ENCODE measurements around the gene SENP7.

SENP7 gene

DNA sequence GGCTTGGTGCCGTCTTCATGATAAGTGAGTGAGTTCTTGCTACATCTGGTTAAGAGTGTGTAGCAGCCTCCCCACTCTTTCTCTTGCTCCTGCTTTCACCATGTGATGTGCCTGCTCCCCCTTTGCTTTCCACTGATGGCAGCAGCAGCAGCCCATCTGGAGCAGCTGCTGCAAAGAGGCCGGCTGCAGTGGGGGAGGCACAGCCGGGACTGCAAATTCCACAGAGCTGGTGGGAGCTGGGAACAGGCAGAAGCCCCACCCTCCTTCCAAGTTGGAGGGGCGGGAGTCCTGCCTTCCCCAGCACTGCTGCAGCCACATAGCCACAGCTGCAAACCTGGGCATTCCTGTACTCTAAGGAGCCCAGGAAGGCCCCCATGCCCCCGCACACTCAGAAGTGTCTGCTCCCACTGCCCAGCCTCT is 129.8 kb downstream of the SENP7 start:
- no peak for DNase-seq (ENCODE audit: low read depth, low spot score)
- no peak overlapping the region for H3K4me3 ChIP-seq (ENCODE audit: low read depth, low read length)
- CTCF ChIA-PET: interaction anchor here (1.2 to 2.5 kb wide), 2 partner anchors 187 to 490 kb away, joined by 3 to 10 read pairs; no protein-coding TSS in a partner anchor
- TF ChIP-seq, protein P1, sequence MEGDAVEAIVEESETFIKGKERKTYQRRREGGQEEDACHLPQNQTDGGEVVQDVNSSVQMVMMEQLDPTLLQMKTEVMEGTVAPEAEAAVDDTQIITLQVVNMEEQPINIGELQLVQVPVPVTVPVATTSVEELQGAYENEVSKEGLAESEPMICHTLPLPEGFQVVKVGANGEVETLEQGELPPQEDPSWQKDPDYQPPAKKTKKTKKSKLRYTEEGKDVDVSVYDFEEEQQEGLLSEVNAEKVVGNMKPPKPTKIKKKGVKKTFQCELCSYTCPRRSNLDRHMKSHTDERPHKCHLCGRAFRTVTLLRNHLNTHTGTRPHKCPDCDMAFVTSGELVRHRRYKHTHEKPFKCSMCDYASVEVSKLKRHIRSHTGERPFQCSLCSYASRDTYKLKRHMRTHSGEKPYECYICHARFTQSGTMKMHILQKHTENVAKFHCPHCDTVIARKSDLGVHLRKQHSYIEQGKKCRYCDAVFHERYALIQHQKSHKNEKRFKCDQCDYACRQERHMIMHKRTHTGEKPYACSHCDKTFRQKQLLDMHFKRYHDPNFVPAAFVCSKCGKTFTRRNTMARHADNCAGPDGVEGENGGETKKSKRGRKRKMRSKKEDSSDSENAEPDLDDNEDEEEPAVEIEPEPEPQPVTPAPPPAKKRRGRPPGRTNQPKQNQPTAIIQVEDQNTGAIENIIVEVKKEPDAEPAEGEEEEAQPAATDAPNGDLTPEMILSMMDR (IDR thresholded peaks at IDR 0.05; ENCODE audit: insufficient read depth, low read length, missing control alignments): no peak
- POLR2A ChIA-PET: no interaction called here

DNA sequence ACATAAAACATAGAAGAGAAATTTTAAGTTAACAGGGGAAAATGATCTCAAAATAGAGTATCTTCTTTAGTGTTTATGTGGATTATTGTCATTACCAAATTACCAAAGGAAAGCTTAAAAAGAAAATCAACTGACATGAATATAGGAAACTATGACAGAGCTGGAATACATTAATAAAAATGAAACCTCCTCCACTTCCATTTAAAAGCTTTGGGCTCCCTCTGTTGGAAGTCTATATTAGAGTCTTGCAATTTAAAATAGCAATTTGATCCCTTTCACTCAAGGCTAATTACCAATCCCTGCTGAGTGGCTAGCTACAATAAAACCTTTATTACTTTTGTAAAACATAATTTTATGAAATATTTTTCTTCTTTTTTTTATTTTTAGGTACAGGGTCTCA is 131.2 kb downstream of the SENP7 start:
- DNase-seq (ENCODE audit: low read depth, low spot score): no peak
- POLR2A ChIA-PET: no interaction called here
- CTCF ChIA-PET: interaction anchor here (0.8 to 2.5 kb wide), 12 partner anchors 15 to 919 kb away, joined by 3 to 11 read pairs (median 3); no protein-coding TSS in a partner anchor
- TF ChIP-seq, protein P1 (IDR thresholded peaks at IDR 0.05; ENCODE audit: insufficient read depth, low read length, missing control alignments): no peak
- no peak overlapping the region for H3K4me3 ChIP-seq (ENCODE audit: low read depth, low read length)

DNA sequence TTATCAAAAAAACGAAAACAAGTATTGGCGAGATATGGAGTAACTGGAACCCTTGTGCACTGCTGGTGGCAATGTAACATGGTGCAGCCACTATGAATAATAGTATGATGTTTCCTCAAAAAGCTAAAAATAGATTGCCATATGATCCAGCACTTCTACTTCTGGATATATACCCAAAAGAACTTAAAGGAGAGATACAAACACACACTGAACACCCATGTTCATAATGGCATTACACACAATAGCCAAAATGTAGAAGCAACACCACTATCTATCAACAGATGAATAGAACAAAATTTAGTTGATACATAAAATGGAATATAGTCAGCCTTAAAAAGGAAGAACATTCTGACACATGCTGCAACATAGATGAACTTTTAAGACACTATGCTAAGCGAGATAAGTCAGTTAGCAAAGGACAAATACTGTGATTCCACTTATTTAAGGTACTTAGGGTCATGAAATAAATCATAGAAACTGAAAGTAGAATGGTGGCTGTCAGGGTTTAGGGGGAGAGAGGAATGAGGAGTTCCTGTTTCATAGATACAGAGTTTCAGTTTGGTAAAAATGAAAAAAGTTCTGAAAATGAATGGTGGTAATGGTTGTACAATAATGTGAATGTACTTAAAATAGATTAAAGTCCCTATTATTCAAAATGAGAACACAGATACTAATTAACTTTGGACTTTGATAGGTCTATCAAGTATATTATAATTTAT is 133.2 kb downstream of the SENP7 start:
- no peak overlapping the region for H3K4me3 ChIP-seq (ENCODE audit: low read depth, low read length)
- TF ChIP-seq, protein P1 (IDR thresholded peaks at IDR 0.05; ENCODE audit: insufficient read depth, low read length, missing control alignments): no peak
- POLR2A ChIA-PET: no interaction called here
- no peak for DNase-seq (ENCODE audit: low read depth, low spot score)
- CTCF ChIA-PET: no interaction called here

- DNase-seq (ENCODE audit: low read depth, low spot score): no peak
- no peak overlapping the region for H3K4me3 ChIP-seq (ENCODE audit: low read depth, low read length)
- CTCF ChIA-PET: no interaction called here
- TF ChIP-seq, protein P1 (IDR thresholded peaks at IDR 0.05; ENCODE audit: insufficient read depth, low read length, missing control alignments): no peak
- POLR2A ChIA-PET: no interaction called here
These were observed 135.2 kb downstream of the SENP7 start for GRCh38 chr3:101377796-101378195.

- TF ChIP-seq, protein P1 (IDR thresholded peaks at IDR 0.05; ENCODE audit: insufficient read depth, low read length, missing control alignments): no peak
- CTCF ChIA-PET: no interaction called here
- no peak overlapping the region for H3K4me3 ChIP-seq (ENCODE audit: low read depth, low read length)
- DNase-seq (ENCODE audit: low read depth, low spot score): no peak
- POLR2A ChIA-PET: no interaction called here
These were observed 135.8 kb downstream of the SENP7 start for GRCh38 chr3:101377209-101377608.

- CTCF ChIA-PET: interaction anchor here (1.6 kb wide), 1 partner anchor 179 kb away, joined by 3 read pairs; no protein-coding TSS in a partner anchor
- DNase-seq (ENCODE audit: low read depth, low spot score): no peak
- POLR2A ChIA-PET: no interaction called here
- TF ChIP-seq, protein P1 (IDR thresholded peaks at IDR 0.05; ENCODE audit: insufficient read depth, low read length, missing control alignments): no peak
- H3K4me3 ChIP-seq (ENCODE audit: low read depth, low read length): no peak overlapping the region
These were observed 137.4 kb downstream of the SENP7 start for GRCh38 chr3:101375586-101375985.
